ENCODE data around the gene CUX1.

CUX1 gene

GRCh38 chr7:102255501-102255900, 438.1 kb downstream of the CUX1 start:
- Histone ChIP-seq H3K4me3 (ENCODE audit: low read depth, low read length) (no peak overlapping the region), H3K27me3 (no peaks in the 10 kb centered on the region), H3K4me1 (peaks cover 23% of the 10 kb centered on the region), H3K36me3 (no peaks in the 10 kb centered on the region; the same call in none of the 2 replicates), H3K9me3 (no peaks in the 10 kb centered on the region)
- no peak for TF ChIP-seq CTCF (IDR thresholded peaks at IDR 0.05; ENCODE audit: low read depth, low read length)
- no peak for DNase-seq

GRCh38 chr7:102255916-102256315, 438.5 kb downstream of the CUX1 start:
- Histone ChIP-seq H3K4me1 (peaks cover 28% of the 10 kb centered on the region), H3K9me3 (no peaks in the 10 kb centered on the region), H3K27me3 (no peaks in the 10 kb centered on the region), H3K4me3 (ENCODE audit: low read depth, low read length) (no peak overlapping the region), H3K36me3 (no peaks in the 10 kb centered on the region; the same call in none of the 2 replicates)
- no peak for DNase-seq
- no peak for TF ChIP-seq CTCF (IDR thresholded peaks at IDR 0.05; ENCODE audit: low read depth, low read length)

- no peak for DNase-seq
- TF ChIP-seq CTCF (IDR thresholded peaks at IDR 0.05; ENCODE audit: low read depth, low read length): no peak
Measured at GRCh38 chr7:102258073-102258748, 440.8 kb downstream of the CUX1 start.

GRCh38 chr7:102258749-102259107, 441.3 kb downstream of the CUX1 start:
- Histone ChIP-seq H3K9me3 (no peaks in the 10 kb centered on the region), H3K27me3 (no peaks in the 10 kb centered on the region), H3K36me3 (no peaks in the 10 kb centered on the region; the same call in 1 of the 2 replicates), H3K4me1 (peaks cover 12% of the 10 kb centered on the region), H3K4me3 (ENCODE audit: low read depth, low read length) (no peak overlapping the region)
- DNase-seq: peak; percentile 61
- TF ChIP-seq CTCF (IDR thresholded peaks at IDR 0.05; ENCODE audit: low read depth, low read length): no peak

More at GRCh38 chr7:102258073-102258748, 440.8 kb downstream of the CUX1 start:
- Histone ChIP-seq H3K36me3 (no peaks in the 10 kb centered on the region; the same call in none of the 2 replicates), H3K4me1 (peaks cover 12% of the 10 kb centered on the region), H3K27me3 (no peaks in the 10 kb centered on the region), H3K4me3 (ENCODE audit: low read depth, low read length) (no peak overlapping the region), H3K9me3 (no peaks in the 10 kb centered on the region)

GRCh38 chr7:102260856-102261255, 443.4 kb downstream of the CUX1 start:
- TF ChIP-seq CTCF (IDR thresholded peaks at IDR 0.05; ENCODE audit: low read depth, low read length): no peak
- peak; percentile 86 for DNase-seq

GRCh38 chr7:102261451-102261850, 444.0 kb downstream of the CUX1 start:
- no peak for TF ChIP-seq CTCF (IDR thresholded peaks at IDR 0.05; ENCODE audit: low read depth, low read length)
- no peak for DNase-seq
- no peak overlapping the region for H3K4me3 ChIP-seq (ENCODE audit: low read depth, low read length)
- no peaks in the 10 kb centered on the region for H3K27me3 ChIP-seq
- H3K9me3 ChIP-seq: no peaks in the 10 kb centered on the region
- peaks cover 12% of the 10 kb centered on the region for H3K4me1 ChIP-seq
- H3K36me3 ChIP-seq: no peaks in the 10 kb centered on the region

More at GRCh38 chr7:102260856-102261255, 443.4 kb downstream of the CUX1 start:
- Histone ChIP-seq H3K4me3 (ENCODE audit: low read depth, low read length) (no peak overlapping the region), H3K27me3 (no peaks in the 10 kb centered on the region), H3K36me3 (no peaks in the 10 kb centered on the region), H3K9me3 (no peaks in the 10 kb centered on the region), H3K4me1 (peaks cover 12% of the 10 kb centered on the region)

Data from BE2C (cell line).